Measurements from ENCODE around the gene SLCO3A1. TPM values are rescaled to one million over a fixed set of nuclear protein-coding genes. Genes with fewer than 3 reads are reported as not detected.

SLCO3A1 gene
- total and polyA plus RNA-seq, 4 donors, result 1.6 to 3.6 (median 2.4) TPM

DNA sequence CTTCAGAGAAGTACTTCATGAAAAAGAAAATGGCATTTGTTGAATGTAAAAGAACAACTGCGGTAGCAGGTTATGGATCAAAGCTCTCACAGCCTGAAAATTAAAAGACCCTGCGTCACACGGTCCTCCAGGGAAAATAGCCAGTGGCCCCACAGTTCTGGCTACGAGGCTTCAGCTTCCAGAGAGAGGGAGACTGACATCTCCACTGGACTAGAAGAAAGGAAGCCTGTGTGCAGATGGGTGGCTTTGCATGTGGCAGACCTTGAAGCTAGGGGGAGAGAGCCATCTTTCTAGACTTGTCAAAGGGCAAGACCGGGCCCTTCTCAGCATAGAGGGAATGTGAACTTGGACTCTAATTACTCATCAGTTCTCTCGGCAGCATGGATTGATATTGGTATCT lies 159.4 kb downstream of the SLCO3A1 start (continued):
- TF ChIP-seq, protein P1, sequence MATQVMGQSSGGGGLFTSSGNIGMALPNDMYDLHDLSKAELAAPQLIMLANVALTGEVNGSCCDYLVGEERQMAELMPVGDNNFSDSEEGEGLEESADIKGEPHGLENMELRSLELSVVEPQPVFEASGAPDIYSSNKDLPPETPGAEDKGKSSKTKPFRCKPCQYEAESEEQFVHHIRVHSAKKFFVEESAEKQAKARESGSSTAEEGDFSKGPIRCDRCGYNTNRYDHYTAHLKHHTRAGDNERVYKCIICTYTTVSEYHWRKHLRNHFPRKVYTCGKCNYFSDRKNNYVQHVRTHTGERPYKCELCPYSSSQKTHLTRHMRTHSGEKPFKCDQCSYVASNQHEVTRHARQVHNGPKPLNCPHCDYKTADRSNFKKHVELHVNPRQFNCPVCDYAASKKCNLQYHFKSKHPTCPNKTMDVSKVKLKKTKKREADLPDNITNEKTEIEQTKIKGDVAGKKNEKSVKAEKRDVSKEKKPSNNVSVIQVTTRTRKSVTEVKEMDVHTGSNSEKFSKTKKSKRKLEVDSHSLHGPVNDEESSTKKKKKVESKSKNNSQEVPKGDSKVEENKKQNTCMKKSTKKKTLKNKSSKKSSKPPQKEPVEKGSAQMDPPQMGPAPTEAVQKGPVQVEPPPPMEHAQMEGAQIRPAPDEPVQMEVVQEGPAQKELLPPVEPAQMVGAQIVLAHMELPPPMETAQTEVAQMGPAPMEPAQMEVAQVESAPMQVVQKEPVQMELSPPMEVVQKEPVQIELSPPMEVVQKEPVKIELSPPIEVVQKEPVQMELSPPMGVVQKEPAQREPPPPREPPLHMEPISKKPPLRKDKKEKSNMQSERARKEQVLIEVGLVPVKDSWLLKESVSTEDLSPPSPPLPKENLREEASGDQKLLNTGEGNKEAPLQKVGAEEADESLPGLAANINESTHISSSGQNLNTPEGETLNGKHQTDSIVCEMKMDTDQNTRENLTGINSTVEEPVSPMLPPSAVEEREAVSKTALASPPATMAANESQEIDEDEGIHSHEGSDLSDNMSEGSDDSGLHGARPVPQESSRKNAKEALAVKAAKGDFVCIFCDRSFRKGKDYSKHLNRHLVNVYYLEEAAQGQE (IDR thresholded peaks at IDR 0.05), result no peak
- TF ChIP-seq, protein P2, sequence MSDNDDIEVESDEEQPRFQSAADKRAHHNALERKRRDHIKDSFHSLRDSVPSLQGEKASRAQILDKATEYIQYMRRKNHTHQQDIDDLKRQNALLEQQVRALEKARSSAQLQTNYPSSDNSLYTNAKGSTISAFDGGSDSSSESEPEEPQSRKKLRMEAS (IDR thresholded peaks at IDR 0.05), result no peak
- no peak for TF ChIP-seq EGR1 (IDR thresholded peaks at IDR 0.05; ENCODE audit: low read depth in 2 of 2)
- no peak for TF ChIP-seq GABPA (IDR thresholded peaks at IDR 0.05 in 1 of 2, conservative IDR thresholded peaks at IDR 0.05 in 1 of 2)
- TF ChIP-seq HNF4G (IDR thresholded peaks at IDR 0.05), result no peak

DNA sequence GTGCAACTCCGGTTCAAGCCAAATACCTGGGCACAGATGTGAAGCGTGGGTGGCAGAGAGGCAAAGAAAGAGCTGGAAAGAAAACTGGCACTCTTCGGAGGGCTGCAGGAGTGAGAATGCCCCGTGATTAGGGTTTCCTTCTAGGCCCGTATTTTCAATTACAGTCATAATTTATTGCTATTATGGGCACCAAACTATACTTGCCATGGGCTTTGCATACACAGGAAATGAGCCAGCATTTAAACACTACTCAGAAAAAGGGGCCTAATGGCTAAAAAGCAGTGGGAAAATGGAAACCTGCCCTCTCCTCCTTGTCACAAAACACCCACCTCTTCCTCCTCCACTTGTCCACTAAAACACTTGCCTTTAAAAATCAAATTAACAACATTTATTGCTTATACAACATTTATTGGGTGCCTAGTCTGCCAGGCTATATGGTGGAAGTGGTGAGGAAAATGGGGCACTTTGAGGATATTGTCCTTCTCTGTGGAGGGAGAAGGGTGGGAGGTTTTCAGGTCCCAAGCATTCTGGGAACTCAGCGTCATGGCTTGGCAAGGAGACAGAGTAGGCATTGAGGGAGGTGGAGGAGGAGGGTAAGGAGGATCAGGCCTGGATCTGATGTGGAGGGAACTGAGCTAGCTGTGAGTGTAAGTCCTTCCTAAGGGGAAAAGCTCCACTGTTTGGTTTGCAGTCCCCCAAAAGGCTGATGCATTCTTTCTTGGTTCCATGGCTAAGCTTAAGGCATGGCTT lies 160.9 kb downstream of the SLCO3A1 start:
- no peak for DNase-seq (ENCODE audit: low spot score)
- no peak overlapping the region for H3K9ac ChIP-seq (ENCODE audit: low read depth in 1 of 2, low read length in 2 of 2)
- no peak overlapping the region for H3K4me3 ChIP-seq (ENCODE audit: low read depth in 1 of 3, low read length in 3 of 3)
- H3K4me1 ChIP-seq (ENCODE audit: control insufficient read depth in 4 of 4, insufficient read depth in 4 of 4, low read length in 3 of 4), result no peaks in the 10 kb centered on the region
- TF ChIP-seq, protein P3, sequence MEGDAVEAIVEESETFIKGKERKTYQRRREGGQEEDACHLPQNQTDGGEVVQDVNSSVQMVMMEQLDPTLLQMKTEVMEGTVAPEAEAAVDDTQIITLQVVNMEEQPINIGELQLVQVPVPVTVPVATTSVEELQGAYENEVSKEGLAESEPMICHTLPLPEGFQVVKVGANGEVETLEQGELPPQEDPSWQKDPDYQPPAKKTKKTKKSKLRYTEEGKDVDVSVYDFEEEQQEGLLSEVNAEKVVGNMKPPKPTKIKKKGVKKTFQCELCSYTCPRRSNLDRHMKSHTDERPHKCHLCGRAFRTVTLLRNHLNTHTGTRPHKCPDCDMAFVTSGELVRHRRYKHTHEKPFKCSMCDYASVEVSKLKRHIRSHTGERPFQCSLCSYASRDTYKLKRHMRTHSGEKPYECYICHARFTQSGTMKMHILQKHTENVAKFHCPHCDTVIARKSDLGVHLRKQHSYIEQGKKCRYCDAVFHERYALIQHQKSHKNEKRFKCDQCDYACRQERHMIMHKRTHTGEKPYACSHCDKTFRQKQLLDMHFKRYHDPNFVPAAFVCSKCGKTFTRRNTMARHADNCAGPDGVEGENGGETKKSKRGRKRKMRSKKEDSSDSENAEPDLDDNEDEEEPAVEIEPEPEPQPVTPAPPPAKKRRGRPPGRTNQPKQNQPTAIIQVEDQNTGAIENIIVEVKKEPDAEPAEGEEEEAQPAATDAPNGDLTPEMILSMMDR (IDR thresholded peaks at IDR 0.05; ENCODE audit: low read depth, low read length, missing input control), result no peak
- TF ChIP-seq EGR1 (IDR thresholded peaks at IDR 0.05; ENCODE audit: low read depth in 2 of 2), result no peak
- no peak for TF ChIP-seq RXRA (IDR thresholded peaks at IDR 0.05)
- TF ChIP-seq HNF4A (conservative IDR thresholded peaks at IDR 0.05), result no peak
- TF ChIP-seq TAF1 (conservative IDR thresholded peaks at IDR 0.05), result no peak
- TF ChIP-seq YY1 (IDR thresholded peaks at IDR 0.05), result no peak
- TF ChIP-seq, protein P1 (IDR thresholded peaks at IDR 0.05), result no peak
- TF ChIP-seq GABPA (IDR thresholded peaks at IDR 0.05 in 1 of 2, conservative IDR thresholded peaks at IDR 0.05 in 1 of 2), result no peak
- TF ChIP-seq RAD21 (IDR thresholded peaks at IDR 0.05), result no peak
- TF ChIP-seq FOXA2 (IDR thresholded peaks at IDR 0.05), result no peak
- TF ChIP-seq, protein P4, sequence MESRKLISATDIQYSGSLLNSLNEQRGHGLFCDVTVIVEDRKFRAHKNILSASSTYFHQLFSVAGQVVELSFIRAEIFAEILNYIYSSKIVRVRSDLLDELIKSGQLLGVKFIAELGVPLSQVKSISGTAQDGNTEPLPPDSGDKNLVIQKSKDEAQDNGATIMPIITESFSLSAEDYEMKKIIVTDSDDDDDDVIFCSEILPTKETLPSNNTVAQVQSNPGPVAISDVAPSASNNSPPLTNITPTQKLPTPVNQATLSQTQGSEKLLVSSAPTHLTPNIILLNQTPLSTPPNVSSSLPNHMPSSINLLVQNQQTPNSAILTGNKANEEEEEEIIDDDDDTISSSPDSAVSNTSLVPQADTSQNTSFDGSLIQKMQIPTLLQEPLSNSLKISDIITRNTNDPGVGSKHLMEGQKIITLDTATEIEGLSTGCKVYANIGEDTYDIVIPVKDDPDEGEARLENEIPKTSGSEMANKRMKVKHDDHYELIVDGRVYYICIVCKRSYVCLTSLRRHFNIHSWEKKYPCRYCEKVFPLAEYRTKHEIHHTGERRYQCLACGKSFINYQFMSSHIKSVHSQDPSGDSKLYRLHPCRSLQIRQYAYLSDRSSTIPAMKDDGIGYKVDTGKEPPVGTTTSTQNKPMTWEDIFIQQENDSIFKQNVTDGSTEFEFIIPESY (IDR thresholded peaks at IDR 0.05), result no peak
- TF ChIP-seq, protein P2 (IDR thresholded peaks at IDR 0.05), result no peak
- TF ChIP-seq, protein P5, sequence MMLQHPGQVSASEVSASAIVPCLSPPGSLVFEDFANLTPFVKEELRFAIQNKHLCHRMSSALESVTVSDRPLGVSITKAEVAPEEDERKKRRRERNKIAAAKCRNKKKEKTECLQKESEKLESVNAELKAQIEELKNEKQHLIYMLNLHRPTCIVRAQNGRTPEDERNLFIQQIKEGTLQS (IDR thresholded peaks at IDR 0.05), result no peak
- no peak for TF ChIP-seq SP1 (IDR thresholded peaks at IDR 0.05)
- no peak for TF ChIP-seq FOXA1 (IDR thresholded peaks at IDR 0.05)
- WGBS, result 82% methylated on average over 6 of the region's 6 CpGs
- peaks cover 0 to 3% (median 0%) of the 10 kb centered on the region in 4 donors for H3K27me3 ChIP-seq (ENCODE audit: control insufficient read depth in 4 of 4, insufficient read depth in 4 of 4, low read length in 3 of 4)
- H3K9me3 ChIP-seq (ENCODE audit: control insufficient read depth in 4 of 4, low read length in 3 of 4), result no peaks in the 10 kb centered on the region
- no peaks in the 10 kb centered on the region for H3K36me3 ChIP-seq (ENCODE audit: control insufficient read depth in 4 of 4, insufficient read depth in 3 of 4, low read depth in 1 of 4, low read length in 3 of 4)
- H3K27ac ChIP-seq (ENCODE audit: low read depth in 1 of 2, low read length in 2 of 2), result no peak overlapping the region
